ENCODE results near the gene NOP9. TPM values are rescaled to one million over a fixed set of nuclear protein-coding genes. Genes with fewer than 3 reads are reported as not detected.

Gene NOP9, protein sequence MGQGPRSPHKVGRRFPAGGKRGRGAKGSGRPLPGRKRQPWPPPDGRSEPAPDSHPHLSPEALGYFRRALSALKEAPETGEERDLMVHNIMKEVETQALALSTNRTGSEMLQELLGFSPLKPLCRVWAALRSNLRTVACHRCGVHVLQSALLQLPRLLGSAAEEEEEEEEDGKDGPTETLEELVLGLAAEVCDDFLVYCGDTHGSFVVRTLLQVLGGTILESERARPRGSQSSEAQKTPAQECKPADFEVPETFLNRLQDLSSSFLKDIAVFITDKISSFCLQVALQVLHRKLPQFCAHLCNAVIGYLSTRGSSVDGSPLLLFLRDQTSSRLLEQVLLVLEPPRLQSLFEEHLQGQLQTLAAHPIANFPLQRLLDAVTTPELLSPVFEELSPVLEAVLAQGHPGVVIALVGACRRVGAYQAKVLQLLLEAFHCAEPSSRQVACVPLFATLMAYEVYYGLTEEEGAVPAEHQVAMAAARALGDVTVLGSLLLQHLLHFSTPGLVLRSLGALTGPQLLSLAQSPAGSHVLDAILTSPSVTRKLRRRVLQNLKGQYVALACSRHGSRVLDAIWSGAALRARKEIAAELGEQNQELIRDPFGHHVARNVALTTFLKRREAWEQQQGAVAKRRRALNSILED
- 10 to 100 TPM; 19.8 to 31.2 (median 21.2) TPM for total RNA-seq

- Histone ChIP-seq H3K36me3 (peaks cover 53% of the 10 kb centered on the region), H3K4me3 (peak within 1 kb of the TSS; percentile 87), H3K27ac (peak within 1 kb of the TSS; percentile 88), H3K9me3 (no peaks in the 10 kb centered on the region), H3K27me3 (no peaks in the 10 kb centered on the region), H3K4me1 (peaks cover 44% of the 10 kb centered on the region)
- TF ChIP-seq, protein P1, sequence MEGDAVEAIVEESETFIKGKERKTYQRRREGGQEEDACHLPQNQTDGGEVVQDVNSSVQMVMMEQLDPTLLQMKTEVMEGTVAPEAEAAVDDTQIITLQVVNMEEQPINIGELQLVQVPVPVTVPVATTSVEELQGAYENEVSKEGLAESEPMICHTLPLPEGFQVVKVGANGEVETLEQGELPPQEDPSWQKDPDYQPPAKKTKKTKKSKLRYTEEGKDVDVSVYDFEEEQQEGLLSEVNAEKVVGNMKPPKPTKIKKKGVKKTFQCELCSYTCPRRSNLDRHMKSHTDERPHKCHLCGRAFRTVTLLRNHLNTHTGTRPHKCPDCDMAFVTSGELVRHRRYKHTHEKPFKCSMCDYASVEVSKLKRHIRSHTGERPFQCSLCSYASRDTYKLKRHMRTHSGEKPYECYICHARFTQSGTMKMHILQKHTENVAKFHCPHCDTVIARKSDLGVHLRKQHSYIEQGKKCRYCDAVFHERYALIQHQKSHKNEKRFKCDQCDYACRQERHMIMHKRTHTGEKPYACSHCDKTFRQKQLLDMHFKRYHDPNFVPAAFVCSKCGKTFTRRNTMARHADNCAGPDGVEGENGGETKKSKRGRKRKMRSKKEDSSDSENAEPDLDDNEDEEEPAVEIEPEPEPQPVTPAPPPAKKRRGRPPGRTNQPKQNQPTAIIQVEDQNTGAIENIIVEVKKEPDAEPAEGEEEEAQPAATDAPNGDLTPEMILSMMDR (IDR thresholded peaks at IDR 0.05): no peak
- TF ChIP-seq EP300 (IDR thresholded peaks at IDR 0.05) (no peak), POLR2AphosphoS5 (IDR thresholded peaks at IDR 0.05) (peak; percentile 48 to 92 (median 83)), POLR2A (IDR thresholded peaks at IDR 0.05) (peak in 1 of 2 donors; percentile 46)
- under 1% methylated on average over 21 of the region's 75 CpGs for WGBS
- peak; percentile 96 for DNase-seq (ENCODE audit: low spot score in 2 of 2)
These were observed at the start of gene NOP9, which contains the start of gene DHRS1 for GRCh38 chr14:24299255-24300191. NOP9 (plus strand) TSS chr14:24299850; CDS start chr14:24299955, 105 bp downstream. DHRS1 (minus strand) TSS chr14:24299780; CDS start chr14:24299106, 674 bp downstream.

GRCh38 chr14:24250354-24250753 lies 49.3 kb upstream of the NOP9 start:
- Histone ChIP-seq H3K27ac (no peak overlapping the region), H3K4me3 (no peak overlapping the region), H3K27me3 (no peaks in the 10 kb centered on the region), H3K36me3 (peaks cover 37% of the 10 kb centered on the region), H3K4me1 (no peaks in the 10 kb centered on the region), H3K9me3 (no peaks in the 10 kb centered on the region)
- DNase-seq (ENCODE audit: low spot score in 2 of 2): no peak
- TF ChIP-seq POLR2A (IDR thresholded peaks at IDR 0.05): no peak
- TF ChIP-seq EP300 (IDR thresholded peaks at IDR 0.05): no peak
- no peak for TF ChIP-seq POLR2AphosphoS5 (IDR thresholded peaks at IDR 0.05)
- TF ChIP-seq, protein P1 (IDR thresholded peaks at IDR 0.05): no peak
- 64% methylated on average over 4 of the region's 4 CpGs for WGBS

DNA sequence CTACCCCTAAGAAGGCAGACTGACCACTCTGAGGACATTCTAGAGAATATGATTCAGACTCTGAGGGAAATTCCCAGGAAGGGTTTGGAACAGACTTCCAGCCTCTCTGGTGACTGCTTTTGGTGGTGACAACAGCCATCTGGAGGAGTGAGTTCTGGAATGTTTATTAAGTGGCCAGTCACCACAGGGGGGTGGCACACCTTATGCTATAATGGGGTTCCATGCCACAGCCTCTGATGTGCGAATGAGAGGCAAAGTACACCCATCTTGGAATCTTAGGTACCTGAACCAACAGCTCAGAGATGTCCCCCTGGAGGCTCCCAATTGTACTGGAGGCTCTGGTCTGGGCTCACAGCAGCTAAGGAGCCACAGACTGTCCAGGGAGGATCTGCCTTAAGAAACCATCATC lies 47.8 kb upstream of the NOP9 start:
- Histone ChIP-seq H3K27ac (no peak overlapping the region), H3K4me1 (no peaks in the 10 kb centered on the region), H3K27me3 (no peaks in the 10 kb centered on the region), H3K9me3 (no peaks in the 10 kb centered on the region), H3K36me3 (peaks cover 44% of the 10 kb centered on the region), H3K4me3 (no peak overlapping the region)
- WGBS: no CpG with 5 or more reads among the region's 1 CpG
- no peak for DNase-seq (ENCODE audit: low spot score in 2 of 2)
- no peak for TF ChIP-seq POLR2A (IDR thresholded peaks at IDR 0.05)
- TF ChIP-seq EP300 (IDR thresholded peaks at IDR 0.05): no peak
- TF ChIP-seq, protein P1 (IDR thresholded peaks at IDR 0.05): no peak
- TF ChIP-seq POLR2AphosphoS5 (IDR thresholded peaks at IDR 0.05): no peak

GRCh38 chr14:24252289-24253124 lies 47.1 kb upstream of the NOP9 start:
- TF ChIP-seq EP300 (IDR thresholded peaks at IDR 0.05) (no peak), POLR2A (IDR thresholded peaks at IDR 0.05) (no peak), POLR2AphosphoS5 (IDR thresholded peaks at IDR 0.05) (no peak)
- TF ChIP-seq, protein P1 (IDR thresholded peaks at IDR 0.05): no peak
- Histone ChIP-seq H3K4me3 (no peak overlapping the region), H3K27me3 (no peaks in the 10 kb centered on the region), H3K9me3 (no peaks in the 10 kb centered on the region), H3K27ac (no peak overlapping the region), H3K36me3 (peaks cover 44% of the 10 kb centered on the region), H3K4me1 (no peaks in the 10 kb centered on the region)
- WGBS: 84% methylated on average over 6 of the region's 11 CpGs
- DNase-seq (ENCODE audit: low spot score in 2 of 2): peak in 1 of 2 donors; percentile 53

All from suprapubic skin (tissue), 4 donors.